ENCODE data around the gene NCK1. TPM values are rescaled to one million over a fixed set of nuclear protein-coding genes. Genes with fewer than 3 reads are reported as not detected.
"Not testable (repeated sequence)": the region's sequence is repeated elsewhere in the genome, so short reads cannot be mapped to it uniquely, and the experiment has no call there.

The NCK1 gene
- total RNA-seq, 1 donor from 2014 or later: 108 TPM

GRCh38 chr3:136862617-136863322 is 762 bp downstream of the NCK1 start:
- DNase-seq (ENCODE audit: low read depth in 2 of 2): peak; percentile 63 to 67

GRCh38 chr3:136869282-136869681 is 7.3 kb downstream of the NCK1 start:
- DNase-seq (ENCODE audit: low read depth in 2 of 2): no peak

- not testable (repeated sequence) for DNase-seq (ENCODE audit: low read depth in 2 of 2)
Measured at GRCh38 chr3:136872258-136872657, 10.2 kb downstream of the NCK1 start.

GRCh38 chr3:136879510-136879909 is 17.5 kb downstream of the NCK1 start:
- not testable (repeated sequence) for DNase-seq (ENCODE audit: low read depth in 2 of 2)

GRCh38 chr3:136882571-136882970 is 20.6 kb downstream of the NCK1 start:
- DNase-seq (ENCODE audit: low read depth in 2 of 2): no peak

- DNase-seq (ENCODE audit: low read depth in 2 of 2): no peak
Measured at GRCh38 chr3:136883967-136884720, 22.1 kb downstream of the NCK1 start.

GRCh38 chr3:136885357-136886213 is 23.6 kb downstream of the NCK1 start:
- DNase-seq (ENCODE audit: low read depth in 2 of 2): peak; percentile 23 to 35

GRCh38 chr3:136889947-136890346 is 27.9 kb downstream of the NCK1 start:
- DNase-seq (ENCODE audit: low read depth in 2 of 2): no peak

- peak in 1 of 2 donors; percentile 36 for DNase-seq (ENCODE audit: low read depth in 2 of 2)
Measured at GRCh38 chr3:136891934-136892855, 30.2 kb downstream of the NCK1 start.

GRCh38 chr3:136893848-136894443 is 31.9 kb downstream of the NCK1 start:
- DNase-seq (ENCODE audit: low read depth in 2 of 2): peak; percentile 52 to 95

- not testable (repeated sequence) for DNase-seq (ENCODE audit: low read depth in 2 of 2)
Measured at GRCh38 chr3:136897171-136897570, 35.2 kb downstream of the NCK1 start.

- DNase-seq (ENCODE audit: low read depth in 2 of 2): peak; percentile 8 to 35
Measured at GRCh38 chr3:136898549-136898948, 36.5 kb downstream of the NCK1 start.

GRCh38 chr3:136898954-136899353 is 36.9 kb downstream of the NCK1 start:
- DNase-seq (ENCODE audit: low read depth in 2 of 2): peak in 1 of 2 donors; percentile 22

- DNase-seq (ENCODE audit: low read depth in 2 of 2): no peak
Measured at GRCh38 chr3:136899622-136900158, 37.7 kb downstream of the NCK1 start.

GRCh38 chr3:136900694-136901093 is 38.7 kb downstream of the NCK1 start:
- DNase-seq (ENCODE audit: low read depth in 2 of 2): not testable (repeated sequence)

- DNase-seq (ENCODE audit: low read depth in 2 of 2): peak in 1 of 2 donors; percentile 58
Measured at GRCh38 chr3:136901391-136901790, 39.4 kb downstream of the NCK1 start.

GRCh38 chr3:136902530-136902929 is 40.5 kb downstream of the NCK1 start:
- DNase-seq (ENCODE audit: low read depth in 2 of 2): not testable (repeated sequence)

GRCh38 chr3:136903899-136904298 is 41.9 kb downstream of the NCK1 start:
- no peak for DNase-seq (ENCODE audit: low read depth in 2 of 2)

- no peak for DNase-seq (ENCODE audit: low read depth in 2 of 2)
Measured at GRCh38 chr3:136904746-136905145, 42.7 kb downstream of the NCK1 start.

- no peak for DNase-seq (ENCODE audit: low read depth in 2 of 2)
Measured at GRCh38 chr3:136905549-136905948, 43.5 kb downstream of the NCK1 start.
